ENCODE results near the gene PELI1. TPM values are rescaled to one million over a fixed set of nuclear protein-coding genes. Genes with fewer than 3 reads are reported as not detected.

Gene PELI1
- total RNA-seq, 1 experiment from 2014 or later = 61.0 TPM

GRCh38 chr2:64120008-64120407, 24.2 kb downstream of the PELI1 start:
- H3T11ph ChIP-seq (ENCODE audit: low read length) = no peak overlapping the region
- H4K20me1 ChIP-seq (ENCODE audit: control insufficient read depth, insufficient read depth, insufficient read length) = no peaks in the 10 kb centered on the region
- no peak overlapping the region for H2BK15ac ChIP-seq (ENCODE audit: low read depth, low read length)
- no peaks in the 10 kb centered on the region; the same call in 1 of the 2 replicates for H3K4me1 ChIP-seq (ENCODE audit: insufficient read depth, low read length)
- no peak overlapping the region for H2AFZ ChIP-seq (ENCODE audit: low read length)
- no peak overlapping the region for H2AK5ac ChIP-seq (ENCODE audit: insufficient read length, low read length)
- no peaks in the 10 kb centered on the region for H3K27me3 ChIP-seq (ENCODE audit: insufficient read depth, low read length)
- H3K27me3 Mint-ChIP-seq (ENCODE audit: low read depth) = no peaks in the 10 kb centered on the region
- no peak overlapping the region for H3K9ac ChIP-seq (ENCODE audit: extremely low read depth, insufficient read length, low read length)
- no peak overlapping the region for H3K4me2 ChIP-seq (ENCODE audit: insufficient read depth, insufficient read length, low read length)
- H2BK120ac ChIP-seq (ENCODE audit: low read depth, low read length, poor library complexity, severe bottlenecking) = no peak overlapping the region
- H3K9me3 ChIP-seq (ENCODE audit: control insufficient read depth, low read depth, low read length) = no peaks in the 10 kb centered on the region
- no peak overlapping the region for H3K56ac ChIP-seq (ENCODE audit: insufficient read length, low read depth, low read length)
- no peak overlapping the region for H4K91ac ChIP-seq (ENCODE audit: insufficient read length, low read depth, low read length)
- H3K79me1 ChIP-seq (ENCODE audit: insufficient read depth, low read depth, low read length, poor library complexity, severe bottlenecking) = peaks cover 8% of the 10 kb centered on the region
- no peak for TF ChIP-seq CTCF (conservative IDR thresholded peaks at IDR 0.05)
- no peak overlapping the region for H3K23ac ChIP-seq (ENCODE audit: insufficient read length, low read depth, low read length)
- no CpG with 5 or more reads among the region's 2 CpGs for WGBS (ENCODE audit: extremely low coverage, insufficient read length, low lambda C conversion rate)
- H3K18ac ChIP-seq (ENCODE audit: insufficient read length, low read depth, low read length) = no peak overlapping the region
- no peak overlapping the region for H3K4ac ChIP-seq (ENCODE audit: low read depth, low read length)
- H3K4me3 Mint-ChIP-seq = no peak overlapping the region
- peaks cover 4 to 5% of the 10 kb centered on the region in 2 experiments for H3K9me3 Mint-ChIP-seq
- H3K27ac Mint-ChIP-seq = no peak overlapping the region
- H2BK12ac ChIP-seq (ENCODE audit: insufficient read length, low read depth, low read length) = no peak overlapping the region
- no peak overlapping the region for H3K14ac ChIP-seq (ENCODE audit: insufficient read depth, low read length)
- H2BK5ac ChIP-seq (ENCODE audit: insufficient read length, low read length) = no peak overlapping the region
- DNase-seq = no peak
- peaks cover 26 to 39% of the 10 kb centered on the region in 2 experiments for H3K4me1 Mint-ChIP-seq
- H3K36me3 Mint-ChIP-seq (ENCODE audit: insufficient read depth in 1 of 3, low read depth in 3 of 3) = peaks cover 4 to 11% (median 8%) of the 10 kb centered on the region in 3 experiments; a peak in 6 of 7 replicates
- H3K79me2 ChIP-seq (ENCODE audit: insufficient read depth, low read length) = peaks cover 7% of the 10 kb centered on the region; the same call in 1 of the 2 replicates
- H3K23me2 ChIP-seq (ENCODE audit: insufficient read length, low read depth, low read length, poor library complexity, severe bottlenecking) = no peaks in the 10 kb centered on the region
- no peak overlapping the region for H4K5ac ChIP-seq (ENCODE audit: insufficient read length, low read depth, low read length)
- no peak overlapping the region for H3K27ac ChIP-seq (ENCODE audit: insufficient read length, low read depth, low read length)
- H2BK20ac ChIP-seq (ENCODE audit: low read depth, low read length, poor library complexity, severe bottlenecking) = no peak overlapping the region
- no peak overlapping the region for H4K8ac ChIP-seq (replicated peaks; ENCODE audit: insufficient read length, low read depth, low read length)

All from H9 (cell line).